Nephron (organoid): ENCODE data around the gene TEAD2.
A peak's percentile ranks its signal among the peaks of the same experiment; 100 is the strongest.

Experiments used
- H3K27ac Mint-ChIP-seq, 3 experiments: 2 replicates each; pipeline ENCODE4 v1.8.0; 2020; ENCODE audit warnings: mixed read lengths in 3 of 3, mild to moderate bottlenecking in 2 of 3, moderate library complexity in 1 of 3
- H3K27me3 Mint-ChIP-seq: 2 replicates; pipeline ENCODE4 v1.8.0; 2021; ENCODE audit warnings: low read depth, mild to moderate bottlenecking, moderate library complexity, mixed read lengths
- H3K36me3 Mint-ChIP-seq: 2 replicates; pipeline ENCODE4 v1.8.0; 2020; ENCODE audit warnings: low read depth, mixed read lengths
- H3K4me1 Mint-ChIP-seq: 2 replicates; pipeline ENCODE4 v1.8.0; 2020; ENCODE audit warnings: mixed read lengths
- H3K4me3 Mint-ChIP-seq, 3 experiments: 2 replicates each; pipeline ENCODE4 v1.8.0; 2020; ENCODE audit warnings: mild to moderate bottlenecking in 3 of 3, mixed read lengths in 3 of 3, moderate library complexity in 2 of 3
- H3K9me3 Mint-ChIP-seq: 2 replicates; pipeline ENCODE4 v1.8.0; 2020; ENCODE audit warnings: mixed read lengths
- TF ChIP-seq, protein P1 (sequence below), 3 experiments: fragments of 200-600 bp; sonication (generic); IDR thresholded peaks; one replicate each; pipeline ENCODE4 v1.5.0; 2021; ENCODE audit warnings: antibody characterized with exemption in 3 of 3; ENCODE audit not compliant: unreplicated experiment in 3 of 3

TEAD2 gene

DNA sequence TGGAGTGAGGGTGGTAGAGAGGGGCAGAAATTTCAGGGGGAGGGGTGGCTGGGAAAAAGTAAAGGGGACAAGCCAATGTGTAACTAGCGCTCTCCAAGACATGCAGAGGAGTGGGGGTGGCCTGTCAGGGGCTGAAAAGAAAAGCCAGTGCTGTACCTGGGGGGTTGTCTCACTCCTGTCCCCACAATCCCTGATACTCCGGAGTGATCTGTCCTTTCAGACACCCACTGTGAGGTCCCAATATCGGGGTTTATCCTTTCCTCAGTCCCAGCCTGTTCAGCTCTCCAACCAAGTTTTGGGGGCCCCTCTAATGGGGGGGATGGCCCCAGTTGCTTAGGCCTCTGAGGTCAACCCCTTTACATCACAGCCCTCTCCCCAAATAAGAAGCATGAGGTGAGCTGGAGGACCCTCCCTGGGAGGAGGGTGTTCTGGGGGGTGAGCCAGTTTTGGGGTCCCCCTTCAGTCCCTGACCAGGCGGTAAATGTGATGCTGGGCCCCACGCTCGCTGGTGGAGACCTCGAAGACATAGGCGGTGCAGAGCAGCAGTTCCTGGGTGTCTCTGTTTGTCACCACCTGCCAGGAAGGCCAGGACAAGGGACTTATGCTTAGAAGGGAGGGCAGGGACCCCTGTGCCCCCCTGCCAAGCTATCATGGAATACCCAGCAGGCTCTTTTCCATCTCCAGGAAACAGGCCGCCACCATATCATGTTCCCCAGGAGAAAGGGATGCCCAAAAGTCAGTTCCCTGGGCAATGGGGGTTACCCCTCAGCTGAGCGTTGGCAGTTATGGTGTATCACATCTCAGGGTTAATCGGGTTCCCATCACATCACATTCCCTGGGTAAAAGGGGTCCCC, 21.1 kb downstream of the TEAD2 start:
- peaks cover 9% of the 10 kb centered on the region for H3K27me3 Mint-ChIP-seq
- no peaks in the 10 kb centered on the region for H3K9me3 Mint-ChIP-seq

DNA sequence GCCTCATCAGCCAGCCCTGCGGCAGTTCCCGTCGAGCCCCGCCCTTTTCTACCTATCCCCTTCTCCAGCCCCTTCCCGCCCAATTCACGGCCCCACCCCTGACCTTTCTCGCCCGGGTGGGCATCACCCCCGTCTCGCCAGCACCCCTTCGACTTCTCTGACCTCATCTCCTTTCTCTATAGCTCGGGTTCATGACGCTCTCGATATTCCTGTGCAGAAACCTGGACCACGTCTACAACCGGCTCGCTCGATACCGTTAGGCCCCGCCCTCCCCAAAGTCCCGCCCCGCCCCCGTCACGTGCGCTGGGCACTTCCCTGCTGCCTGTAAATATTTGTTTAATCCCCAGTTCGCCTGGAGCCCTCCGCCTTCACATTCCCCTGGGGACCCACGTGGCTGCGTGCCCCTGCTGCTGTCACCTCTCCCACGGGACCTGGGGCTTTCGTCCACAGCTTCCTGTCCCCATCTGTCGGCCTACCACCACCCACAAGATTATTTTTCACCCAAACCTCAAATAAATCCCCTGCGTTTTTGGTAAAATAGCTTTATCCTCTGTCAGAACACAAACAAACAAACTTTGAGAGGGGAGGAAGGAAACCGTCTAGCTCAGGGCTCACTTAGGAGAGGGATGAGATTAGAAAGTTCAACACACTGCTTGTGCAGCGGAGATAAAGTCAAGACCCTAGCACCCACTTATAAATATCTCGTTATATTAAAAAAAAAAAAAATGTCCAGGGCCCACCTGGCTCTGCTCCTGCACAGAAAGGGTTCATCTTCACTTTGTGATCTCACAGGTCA, 21.9 kb downstream of the TEAD2 start:
- H3K36me3 Mint-ChIP-seq: peaks cover 50% of the 10 kb centered on the region
- H3K4me1 Mint-ChIP-seq: peaks cover 25% of the 10 kb centered on the region
- peak overlapping the region in 2 of 3 experiments; percentile 66 to 90 for H3K27ac Mint-ChIP-seq
- no peaks in the 10 kb centered on the region for H3K9me3 Mint-ChIP-seq
- TF ChIP-seq, protein P1, sequence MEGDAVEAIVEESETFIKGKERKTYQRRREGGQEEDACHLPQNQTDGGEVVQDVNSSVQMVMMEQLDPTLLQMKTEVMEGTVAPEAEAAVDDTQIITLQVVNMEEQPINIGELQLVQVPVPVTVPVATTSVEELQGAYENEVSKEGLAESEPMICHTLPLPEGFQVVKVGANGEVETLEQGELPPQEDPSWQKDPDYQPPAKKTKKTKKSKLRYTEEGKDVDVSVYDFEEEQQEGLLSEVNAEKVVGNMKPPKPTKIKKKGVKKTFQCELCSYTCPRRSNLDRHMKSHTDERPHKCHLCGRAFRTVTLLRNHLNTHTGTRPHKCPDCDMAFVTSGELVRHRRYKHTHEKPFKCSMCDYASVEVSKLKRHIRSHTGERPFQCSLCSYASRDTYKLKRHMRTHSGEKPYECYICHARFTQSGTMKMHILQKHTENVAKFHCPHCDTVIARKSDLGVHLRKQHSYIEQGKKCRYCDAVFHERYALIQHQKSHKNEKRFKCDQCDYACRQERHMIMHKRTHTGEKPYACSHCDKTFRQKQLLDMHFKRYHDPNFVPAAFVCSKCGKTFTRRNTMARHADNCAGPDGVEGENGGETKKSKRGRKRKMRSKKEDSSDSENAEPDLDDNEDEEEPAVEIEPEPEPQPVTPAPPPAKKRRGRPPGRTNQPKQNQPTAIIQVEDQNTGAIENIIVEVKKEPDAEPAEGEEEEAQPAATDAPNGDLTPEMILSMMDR (IDR thresholded peaks at IDR 0.05; ENCODE audit: unreplicated experiment in 3 of 3): no peak
- peak overlapping the region; percentile 6 to 73 (median 66) for H3K4me3 Mint-ChIP-seq
- peaks cover 12% of the 10 kb centered on the region for H3K27me3 Mint-ChIP-seq

More for the DNA sequence above, 21.1 kb downstream of the TEAD2 start:
- peaks cover 25% of the 10 kb centered on the region for H3K4me1 Mint-ChIP-seq
- H3K4me3 Mint-ChIP-seq: no peak overlapping the region
- peaks cover 59% of the 10 kb centered on the region for H3K36me3 Mint-ChIP-seq
- TF ChIP-seq, protein P1 (IDR thresholded peaks at IDR 0.05; ENCODE audit: unreplicated experiment in 3 of 3): no peak
- H3K27ac Mint-ChIP-seq: peak overlapping the region in 1 of 3 experiments; percentile 90

DNA sequence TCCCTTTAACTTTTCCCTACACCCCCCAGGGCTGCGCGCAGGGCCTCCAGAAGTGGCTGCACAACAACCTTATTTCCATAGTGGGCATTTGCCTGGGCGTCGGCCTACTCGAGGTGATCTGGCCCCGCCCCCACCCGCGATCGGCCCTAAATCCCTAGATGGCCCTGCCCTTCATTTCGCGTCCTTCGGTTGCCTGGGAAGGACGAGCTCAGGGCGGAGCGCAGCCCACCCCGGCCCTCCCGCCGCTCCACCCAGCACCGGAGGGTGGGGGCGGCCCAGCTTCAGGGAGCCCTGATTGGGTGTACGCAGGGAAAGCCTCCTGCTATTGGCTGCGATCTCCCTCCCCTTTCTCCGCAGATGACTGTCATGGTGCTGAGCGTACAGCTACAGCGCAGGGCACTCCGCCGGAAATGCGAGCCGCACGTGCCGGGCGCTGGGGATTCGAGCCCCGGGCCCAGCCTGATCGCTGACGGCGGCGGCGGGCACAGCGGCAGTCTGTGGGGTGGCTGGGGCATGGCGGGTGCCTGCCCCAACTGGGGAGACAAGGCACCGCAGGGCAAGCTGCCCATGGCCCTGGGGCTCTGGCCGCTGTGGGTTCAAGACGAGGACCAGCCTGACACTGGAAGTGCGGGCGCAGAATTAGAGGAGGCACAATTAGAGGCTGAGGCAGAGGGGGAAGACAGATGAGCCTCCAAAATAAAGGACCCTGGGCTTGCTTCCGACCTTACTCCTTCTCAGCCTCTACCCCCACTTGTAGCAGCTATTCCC, 22.7 kb downstream of the TEAD2 start:
- TF ChIP-seq, protein P1 (IDR thresholded peaks at IDR 0.05; ENCODE audit: unreplicated experiment in 3 of 3): no peak
- Mint-ChIP-seq H3K27me3 (peaks cover 12% of the 10 kb centered on the region), H3K4me1 (peaks cover 20% of the 10 kb centered on the region), H3K27ac (peak overlapping the region; percentile 50 to 95 (median 58)), H3K9me3 (no peaks in the 10 kb centered on the region), H3K36me3 (peaks cover 43% of the 10 kb centered on the region), H3K4me3 (peak overlapping the region; percentile 78 to 81 (median 79))

GRCh38 chr19:49338691-49339300, 23.4 kb downstream of the TEAD2 start:
- TF ChIP-seq, protein P1 (IDR thresholded peaks at IDR 0.05; ENCODE audit: unreplicated experiment in 3 of 3): no peak
- H3K9me3 Mint-ChIP-seq: no peaks in the 10 kb centered on the region
- peaks cover 12% of the 10 kb centered on the region for H3K27me3 Mint-ChIP-seq
- H3K4me1 Mint-ChIP-seq: peaks cover 20% of the 10 kb centered on the region
- peak overlapping the region; percentile 50 to 95 (median 58) for H3K27ac Mint-ChIP-seq
- peaks cover 36% of the 10 kb centered on the region for H3K36me3 Mint-ChIP-seq
- H3K4me3 Mint-ChIP-seq: peak overlapping the region; percentile 78 to 81 (median 79)

GRCh38 chr19:49338023-49338677, 24.1 kb downstream of the TEAD2 start:
- Mint-ChIP-seq H3K4me3 (peak overlapping the region; percentile 78 to 81 (median 79)), H3K27ac (no peak overlapping the region), H3K27me3 (peaks cover 12% of the 10 kb centered on the region), H3K4me1 (peaks cover 20% of the 10 kb centered on the region), H3K9me3 (no peaks in the 10 kb centered on the region), H3K36me3 (peaks cover 29% of the 10 kb centered on the region)
- TF ChIP-seq, protein P1 (IDR thresholded peaks at IDR 0.05; ENCODE audit: unreplicated experiment in 3 of 3): no peak
